ENCODE results near the gene BABAM2. TPM values are rescaled to one million over a fixed set of nuclear protein-coding genes. Genes with fewer than 3 reads are reported as not detected.

BABAM2 gene
- polyA plus RNA-seq, 3 donors = 33.2 to 52.8 (median 49.3) TPM

DNA sequence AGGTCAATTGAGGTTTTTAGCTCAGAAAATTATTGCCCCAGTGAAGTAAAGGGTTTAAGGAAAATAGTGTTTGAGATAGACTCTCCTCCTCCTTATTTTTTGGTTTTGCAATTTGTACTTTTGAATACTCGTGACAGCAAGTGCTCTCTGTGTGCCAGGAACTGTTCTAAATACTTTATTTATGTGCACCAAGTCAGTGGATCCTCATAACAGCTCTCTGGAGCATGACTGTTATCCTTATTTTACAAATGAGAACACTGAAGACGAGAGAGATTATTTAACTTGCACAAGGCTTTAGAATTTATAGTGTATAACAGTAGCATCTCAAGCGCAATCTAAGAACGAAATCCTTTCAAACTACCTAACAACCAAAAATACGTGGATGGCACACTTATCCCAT lies 24.7 kb downstream of the BABAM2 start:
- no peak overlapping the region for H3K4me3 Mint-ChIP-seq
- Histone ChIP-seq H4K20me1 (ENCODE audit: insufficient read depth, low read length) (no peaks in the 10 kb centered on the region), H3K9me3 (replicated peaks in 1 of 2; ENCODE audit: control insufficient read depth in 1 of 2, insufficient read depth in 1 of 2, low read length in 2 of 2) (no peaks in the 10 kb centered on the region), H3K9ac (ENCODE audit: insufficient read depth, low read length, poor library complexity, severe bottlenecking) (no peak overlapping the region), H3K4me3 (replicated peaks in 1 of 3; ENCODE audit: low read depth in 2 of 3, low read length in 3 of 3) (no peak overlapping the region), H3K27ac (ENCODE audit: low read depth in 1 of 2, low read length in 2 of 2) (peak overlapping the region in 1 of 2 donors; percentile 20), H2AFZ (ENCODE audit: insufficient read depth, low read depth, low read length, poor library complexity, severe bottlenecking) (no peak overlapping the region), H3K36me3 (replicated peaks in 1 of 2; ENCODE audit: control insufficient read depth in 1 of 2, insufficient read depth in 2 of 2, low read length in 2 of 2) (peaks cover 0 to 4% of the 10 kb centered on the region in 2 donors), H3K4me1 (ENCODE audit: control insufficient read depth in 1 of 2, insufficient read depth in 2 of 2, low read length in 2 of 2) (peaks cover 18 to 19% of the 10 kb centered on the region in 2 donors), H3K27me3 (ENCODE audit: control insufficient read depth in 2 of 2, insufficient read depth in 2 of 2, low read length in 2 of 2) (no peaks in the 10 kb centered on the region), H3K4me2 (replicated peaks; ENCODE audit: extremely low read depth, low read length, poor library complexity, severe bottlenecking) (no peak overlapping the region), H3K79me2 (ENCODE audit: insufficient read depth, low read length) (peaks cover 26% of the 10 kb centered on the region)
- H3K36me3 Mint-ChIP-seq = peaks cover 13 to 24% of the 10 kb centered on the region in 2 donors
- TF ChIP-seq, protein P1, sequence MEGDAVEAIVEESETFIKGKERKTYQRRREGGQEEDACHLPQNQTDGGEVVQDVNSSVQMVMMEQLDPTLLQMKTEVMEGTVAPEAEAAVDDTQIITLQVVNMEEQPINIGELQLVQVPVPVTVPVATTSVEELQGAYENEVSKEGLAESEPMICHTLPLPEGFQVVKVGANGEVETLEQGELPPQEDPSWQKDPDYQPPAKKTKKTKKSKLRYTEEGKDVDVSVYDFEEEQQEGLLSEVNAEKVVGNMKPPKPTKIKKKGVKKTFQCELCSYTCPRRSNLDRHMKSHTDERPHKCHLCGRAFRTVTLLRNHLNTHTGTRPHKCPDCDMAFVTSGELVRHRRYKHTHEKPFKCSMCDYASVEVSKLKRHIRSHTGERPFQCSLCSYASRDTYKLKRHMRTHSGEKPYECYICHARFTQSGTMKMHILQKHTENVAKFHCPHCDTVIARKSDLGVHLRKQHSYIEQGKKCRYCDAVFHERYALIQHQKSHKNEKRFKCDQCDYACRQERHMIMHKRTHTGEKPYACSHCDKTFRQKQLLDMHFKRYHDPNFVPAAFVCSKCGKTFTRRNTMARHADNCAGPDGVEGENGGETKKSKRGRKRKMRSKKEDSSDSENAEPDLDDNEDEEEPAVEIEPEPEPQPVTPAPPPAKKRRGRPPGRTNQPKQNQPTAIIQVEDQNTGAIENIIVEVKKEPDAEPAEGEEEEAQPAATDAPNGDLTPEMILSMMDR (IDR thresholded peaks at IDR 0.05) = no peak
- intact Hi-C loops (cut with micrococcal nuclease) = no loop called here
- WGBS (ENCODE audit: insufficient coverage) = no CpG with 5 or more reads among the region's 5 CpGs
- no peak overlapping the region for H3K27ac Mint-ChIP-seq
- DNase-seq = no peak
- peaks cover 0 to 2% (median 0%) of the 10 kb centered on the region in 3 donors for H3K27me3 Mint-ChIP-seq (ENCODE audit: low read depth in 3 of 3)
- H3K4me1 Mint-ChIP-seq = peaks cover 18% of the 10 kb centered on the region
- peaks cover 0 to 3% (median 0%) of the 10 kb centered on the region in 7 donors for H3K9me3 Mint-ChIP-seq

GRCh38 chr2:27915874-27916273 lies 25.3 kb downstream of the BABAM2 start:
- H3K4me3 ChIP-seq (replicated peaks in 1 of 3; ENCODE audit: low read depth in 2 of 3, low read length in 3 of 3) = no peak overlapping the region
- no peak for DNase-seq

More at GRCh38 chr2:27915874-27916273, 25.3 kb downstream of the BABAM2 start:
- Histone ChIP-seq H3K36me3 (replicated peaks in 1 of 2; ENCODE audit: control insufficient read depth in 1 of 2, insufficient read depth in 2 of 2, low read length in 2 of 2) (peaks cover 0 to 4% of the 10 kb centered on the region in 2 donors), H3K4me2 (replicated peaks; ENCODE audit: extremely low read depth, low read length, poor library complexity, severe bottlenecking) (no peak overlapping the region), H3K4me1 (ENCODE audit: control insufficient read depth in 1 of 2, insufficient read depth in 2 of 2, low read length in 2 of 2) (peaks cover 21 to 25% of the 10 kb centered on the region in 2 donors), H3K9ac (ENCODE audit: insufficient read depth, low read length, poor library complexity, severe bottlenecking) (no peak overlapping the region), H3K9me3 (replicated peaks in 1 of 2; ENCODE audit: control insufficient read depth in 1 of 2, insufficient read depth in 1 of 2, low read length in 2 of 2) (no peaks in the 10 kb centered on the region), H3K79me2 (ENCODE audit: insufficient read depth, low read length) (peaks cover 27% of the 10 kb centered on the region), H3K27ac (ENCODE audit: low read depth in 1 of 2, low read length in 2 of 2) (no peak overlapping the region), H4K20me1 (ENCODE audit: insufficient read depth, low read length) (no peaks in the 10 kb centered on the region), H2AFZ (ENCODE audit: insufficient read depth, low read depth, low read length, poor library complexity, severe bottlenecking) (no peak overlapping the region), H3K27me3 (ENCODE audit: control insufficient read depth in 2 of 2, insufficient read depth in 2 of 2, low read length in 2 of 2) (no peaks in the 10 kb centered on the region)
- Mint-ChIP-seq H3K4me3 (no peak overlapping the region), H3K27ac (no peak overlapping the region), H3K27me3 (ENCODE audit: low read depth in 3 of 3) (peaks cover 0 to 2% (median 0%) of the 10 kb centered on the region in 3 donors), H3K36me3 (peaks cover 11 to 21% of the 10 kb centered on the region in 2 donors), H3K4me1 (peaks cover 20% of the 10 kb centered on the region), H3K9me3 (peaks cover 0 to 2% (median 0%) of the 10 kb centered on the region in 7 donors)
- TF ChIP-seq, protein P1 (IDR thresholded peaks at IDR 0.05) = no peak
- intact Hi-C loops (cut with micrococcal nuclease) = no loop called here
